Measurements from ENCODE around the gene C17orf107. TPM values are rescaled to one million over a fixed set of nuclear protein-coding genes. Genes with fewer than 3 reads are reported as not detected.

C17orf107 gene
- total RNA-seq, 1 experiment from 2014 or later = 0.36 TPM

DNA sequence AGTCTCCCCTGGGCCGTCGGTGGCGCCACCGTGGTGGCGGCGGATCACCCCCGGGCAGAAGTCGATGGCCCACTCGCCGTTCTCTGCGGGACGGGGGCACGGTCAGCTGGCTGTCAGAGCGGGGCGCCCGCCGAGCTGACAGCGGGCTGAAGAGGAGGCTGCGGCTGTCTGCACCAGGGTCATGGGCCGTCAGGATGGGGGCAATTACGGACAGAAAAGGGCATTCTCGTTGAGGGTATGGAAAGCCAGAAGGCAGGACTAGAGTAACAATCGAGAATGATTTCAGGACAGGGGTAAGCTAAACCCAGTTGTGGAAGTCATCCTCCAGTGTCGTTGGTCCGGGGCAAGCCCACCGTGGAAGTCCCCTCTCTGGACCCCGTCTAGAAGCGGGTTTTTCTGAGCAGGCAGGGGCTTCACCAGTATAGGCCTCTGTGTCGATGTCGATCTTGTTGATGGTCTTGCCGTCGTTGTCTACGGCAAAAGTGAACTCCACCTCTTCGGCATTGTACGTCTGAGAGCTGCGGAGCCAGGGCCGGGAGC, 1.8 kb downstream of the C17orf107 start:
- no peak overlapping the region for H3K4me2 ChIP-seq (ENCODE audit: low read length)
- no peak overlapping the region for H3K4me3 ChIP-seq (ENCODE audit: low read length)
- ATAC-seq (no peak), DNase-seq (no peak)
- no peak overlapping the region for H2AFZ ChIP-seq (ENCODE audit: low read length)
- no peaks in the 10 kb centered on the region for H3K9me2 ChIP-seq (replicated peaks; ENCODE audit: low read length)
- no peak overlapping the region for H3K27ac ChIP-seq (ENCODE audit: low read length)
- H3K79me2 ChIP-seq (ENCODE audit: low read length) = no peaks in the 10 kb centered on the region
- intact Hi-C loops (cut with micrococcal nuclease) = no loop called here
- no TSS peak for BruUV-seq (replicated peaks)
- no peaks in the 10 kb centered on the region for H3F3A ChIP-seq (ENCODE audit: low read length, unreplicated experiment)
- no peak for TF ChIP-seq EZH2 (IDR thresholded peaks at IDR 0.05; ENCODE audit: low read length, unreplicated experiment)
- TF ChIP-seq EZH2phosphoT487 (IDR thresholded peaks at IDR 0.05; ENCODE audit: borderline replicate concordance, low read length) = no peak
- H4K20me1 ChIP-seq (ENCODE audit: low read length) = no peaks in the 10 kb centered on the region
- H3K36me3 ChIP-seq (ENCODE audit: low read depth, low read length) = no peaks in the 10 kb centered on the region; the same call in 1 of the 2 replicates
- H3K4me1 ChIP-seq (ENCODE audit: insufficient read depth, low read length) = peaks cover 10% of the 10 kb centered on the region
- no peaks in the 10 kb centered on the region for H3K27me3 ChIP-seq (ENCODE audit: low read length)
- ChIA-PET POLR2A (ENCODE audit: unreplicated experiment) (no interaction called here), CTCF (no interaction called here)
- H3K9ac ChIP-seq (ENCODE audit: low read length) = no peak overlapping the region
- H3K9me3 ChIP-seq (ENCODE audit: low read length) = no peaks in the 10 kb centered on the region

GRCh38 chr17:4901648-4902344, 2.5 kb downstream of the C17orf107 start:
- H3K27ac ChIP-seq (ENCODE audit: low read length) = no peak overlapping the region
- BruUV-seq (replicated peaks) = no TSS peak
- no peaks in the 10 kb centered on the region for H3K9me2 ChIP-seq (replicated peaks; ENCODE audit: low read length)
- no peaks in the 10 kb centered on the region; the same call in 1 of the 2 replicates for H3K36me3 ChIP-seq (ENCODE audit: low read depth, low read length)
- ATAC-seq (no peak), DNase-seq (no peak)
- no peak overlapping the region for H3K4me2 ChIP-seq (ENCODE audit: low read length)
- no peak overlapping the region for H3K9ac ChIP-seq (ENCODE audit: low read length)
- no peaks in the 10 kb centered on the region for H3F3A ChIP-seq (ENCODE audit: low read length, unreplicated experiment)
- no peak overlapping the region for H2AFZ ChIP-seq (ENCODE audit: low read length)
- ChIA-PET POLR2A (ENCODE audit: unreplicated experiment) (no interaction called here), CTCF (no interaction called here)
- no peaks in the 10 kb centered on the region for H4K20me1 ChIP-seq (ENCODE audit: low read length)
- no peak for TF ChIP-seq EZH2phosphoT487 (IDR thresholded peaks at IDR 0.05; ENCODE audit: borderline replicate concordance, low read length)
- TF ChIP-seq EZH2 (IDR thresholded peaks at IDR 0.05; ENCODE audit: low read length, unreplicated experiment) = no peak
- TF ChIP-seq, protein P1, sequence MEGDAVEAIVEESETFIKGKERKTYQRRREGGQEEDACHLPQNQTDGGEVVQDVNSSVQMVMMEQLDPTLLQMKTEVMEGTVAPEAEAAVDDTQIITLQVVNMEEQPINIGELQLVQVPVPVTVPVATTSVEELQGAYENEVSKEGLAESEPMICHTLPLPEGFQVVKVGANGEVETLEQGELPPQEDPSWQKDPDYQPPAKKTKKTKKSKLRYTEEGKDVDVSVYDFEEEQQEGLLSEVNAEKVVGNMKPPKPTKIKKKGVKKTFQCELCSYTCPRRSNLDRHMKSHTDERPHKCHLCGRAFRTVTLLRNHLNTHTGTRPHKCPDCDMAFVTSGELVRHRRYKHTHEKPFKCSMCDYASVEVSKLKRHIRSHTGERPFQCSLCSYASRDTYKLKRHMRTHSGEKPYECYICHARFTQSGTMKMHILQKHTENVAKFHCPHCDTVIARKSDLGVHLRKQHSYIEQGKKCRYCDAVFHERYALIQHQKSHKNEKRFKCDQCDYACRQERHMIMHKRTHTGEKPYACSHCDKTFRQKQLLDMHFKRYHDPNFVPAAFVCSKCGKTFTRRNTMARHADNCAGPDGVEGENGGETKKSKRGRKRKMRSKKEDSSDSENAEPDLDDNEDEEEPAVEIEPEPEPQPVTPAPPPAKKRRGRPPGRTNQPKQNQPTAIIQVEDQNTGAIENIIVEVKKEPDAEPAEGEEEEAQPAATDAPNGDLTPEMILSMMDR (conservative IDR thresholded peaks at IDR 0.05; ENCODE audit: low read depth, low read length) = no peak
- no peaks in the 10 kb centered on the region for H3K9me3 ChIP-seq (ENCODE audit: low read length)
- H3K4me1 ChIP-seq (ENCODE audit: insufficient read depth, low read length) = peaks cover 10% of the 10 kb centered on the region
- intact Hi-C loops (cut with micrococcal nuclease) = no loop called here
- H3K79me2 ChIP-seq (ENCODE audit: low read length) = no peaks in the 10 kb centered on the region
- no peak overlapping the region for H3K4me3 ChIP-seq (ENCODE audit: low read length)
- no peaks in the 10 kb centered on the region for H3K27me3 ChIP-seq (ENCODE audit: low read length)

DNA sequence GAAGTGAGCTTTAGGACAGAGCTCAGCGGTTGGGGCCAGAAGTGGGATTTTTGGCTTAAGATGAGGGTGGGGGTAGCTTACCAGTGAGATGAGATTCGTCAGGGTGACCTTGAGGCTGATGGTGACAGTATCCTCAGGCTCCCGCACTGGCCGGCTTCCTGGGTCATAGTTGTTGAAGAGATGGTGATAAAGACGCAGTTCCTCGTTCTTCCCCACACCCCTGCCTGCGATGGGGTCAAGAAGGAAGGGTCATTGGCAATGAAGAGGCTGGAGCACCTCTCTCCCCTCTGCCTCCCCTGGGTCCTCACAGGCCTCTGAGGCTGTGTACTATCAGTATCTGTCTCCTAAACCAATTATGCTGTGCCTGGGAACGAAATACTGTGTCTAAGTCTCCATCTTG, 3.2 kb downstream of the C17orf107 start:
- ChIA-PET CTCF (no interaction called here), POLR2A (ENCODE audit: unreplicated experiment) (no interaction called here)
- DNase-seq (no peak), ATAC-seq (no peak)
- Histone ChIP-seq H3K9me2 (replicated peaks; ENCODE audit: low read length) (no peaks in the 10 kb centered on the region), H3K9me3 (ENCODE audit: low read length) (no peaks in the 10 kb centered on the region), H3K36me3 (ENCODE audit: low read depth, low read length) (no peaks in the 10 kb centered on the region), H3K4me3 (ENCODE audit: low read length) (no peak overlapping the region), H3F3A (ENCODE audit: low read length, unreplicated experiment) (no peaks in the 10 kb centered on the region), H3K4me1 (ENCODE audit: insufficient read depth, low read length) (peaks cover 10% of the 10 kb centered on the region), H3K4me2 (ENCODE audit: low read length) (peak overlapping the region; percentile 77; the same call in 1 of the 2 replicates), H3K27ac (ENCODE audit: low read length) (no peak overlapping the region), H2AFZ (ENCODE audit: low read length) (no peak overlapping the region), H4K20me1 (ENCODE audit: low read length) (no peaks in the 10 kb centered on the region), H3K79me2 (ENCODE audit: low read length) (no peaks in the 10 kb centered on the region), H3K27me3 (ENCODE audit: low read length) (no peaks in the 10 kb centered on the region), H3K9ac (ENCODE audit: low read length) (no peak overlapping the region)
- TF ChIP-seq EZH2 (IDR thresholded peaks at IDR 0.05; ENCODE audit: low read length, unreplicated experiment) (no peak), EZH2phosphoT487 (IDR thresholded peaks at IDR 0.05; ENCODE audit: borderline replicate concordance, low read length) (no peak)
- TF ChIP-seq, protein P1 (conservative IDR thresholded peaks at IDR 0.05; ENCODE audit: low read depth, low read length) = no peak
- intact Hi-C loops (cut with micrococcal nuclease) = no loop called here
- no TSS peak for BruUV-seq (replicated peaks)

All from PC-3 (cell line).